Measurements from ENCODE around the gene ZNF672. TPM values are rescaled to one million over a fixed set of nuclear protein-coding genes. Genes with fewer than 3 reads are reported as not detected.
"Not testable (repeated sequence)": the region's sequence is repeated elsewhere in the genome, so short reads cannot be mapped to it uniquely, and the experiment has no call there.

ZNF672 gene
- total RNA-seq, 1 donor from 2014 or later, result 45.5 TPM

- ATAC-seq (peak; percentile 76), DNase-seq (peak; percentile 65)
- intact Hi-C loops (cut with micrococcal nuclease), result no loop called here
Measured at GRCh38 chr1:248872752-248873408, 34.9 kb downstream of the ZNF672 start.

- intact Hi-C loops (cut with micrococcal nuclease), result no loop called here
- peak; percentile 94 for DNase-seq
- ATAC-seq, result peak; percentile 95
Measured at GRCh38 chr1:248873409-248873992, 35.5 kb downstream of the ZNF672 start.

- DNase-seq (peak; percentile 74), ATAC-seq (peak; percentile 77)
- intact Hi-C loops (cut with micrococcal nuclease), result no loop called here
Measured at GRCh38 chr1:248873993-248874533, 36.0 kb downstream of the ZNF672 start.

DNA sequence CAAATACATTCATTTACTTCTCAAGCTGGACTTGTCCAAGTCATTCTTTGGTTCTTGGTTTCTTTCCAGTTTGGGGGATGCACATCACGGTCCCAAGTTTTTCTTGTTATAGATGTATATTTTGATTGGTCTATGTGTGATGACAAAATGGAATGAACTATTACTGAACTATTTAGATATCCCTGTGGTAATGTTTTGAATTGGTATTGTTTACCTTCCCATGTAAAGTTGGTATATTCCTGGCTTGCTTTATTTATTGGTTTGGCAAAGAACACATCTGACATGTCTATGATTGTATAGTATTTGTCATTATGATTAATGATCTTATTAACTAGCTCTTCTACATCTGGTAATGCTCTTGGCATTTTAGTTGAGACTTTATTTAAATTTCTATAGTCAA, 43.2 kb downstream of the ZNF672 start:
- intact Hi-C loops (cut with micrococcal nuclease), result no loop called here
- no peak for DNase-seq
- no peak for ATAC-seq

DNA sequence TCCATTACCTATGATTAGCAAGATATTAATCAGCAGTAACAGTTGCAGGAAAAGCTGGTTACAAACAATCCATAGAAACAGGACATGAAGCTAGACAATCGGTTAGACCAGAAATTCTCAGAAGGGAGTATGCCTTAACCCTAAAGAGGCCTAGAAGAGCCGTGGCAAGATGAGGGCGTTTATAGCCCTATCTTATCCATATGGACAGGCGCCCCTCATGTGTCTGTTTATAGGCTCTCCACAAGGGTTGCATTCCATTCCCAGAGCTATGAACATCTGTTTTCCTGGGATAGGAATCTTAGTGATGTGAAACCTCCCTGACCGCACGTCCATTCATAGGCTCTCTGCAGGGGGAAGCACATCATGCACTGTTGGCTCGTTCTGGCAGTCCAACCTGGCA, 44.4 kb downstream of the ZNF672 start:
- ATAC-seq; DNase-seq; intact Hi-C loops (cut with micrococcal nuclease): not testable (repeated sequence)

DNA sequence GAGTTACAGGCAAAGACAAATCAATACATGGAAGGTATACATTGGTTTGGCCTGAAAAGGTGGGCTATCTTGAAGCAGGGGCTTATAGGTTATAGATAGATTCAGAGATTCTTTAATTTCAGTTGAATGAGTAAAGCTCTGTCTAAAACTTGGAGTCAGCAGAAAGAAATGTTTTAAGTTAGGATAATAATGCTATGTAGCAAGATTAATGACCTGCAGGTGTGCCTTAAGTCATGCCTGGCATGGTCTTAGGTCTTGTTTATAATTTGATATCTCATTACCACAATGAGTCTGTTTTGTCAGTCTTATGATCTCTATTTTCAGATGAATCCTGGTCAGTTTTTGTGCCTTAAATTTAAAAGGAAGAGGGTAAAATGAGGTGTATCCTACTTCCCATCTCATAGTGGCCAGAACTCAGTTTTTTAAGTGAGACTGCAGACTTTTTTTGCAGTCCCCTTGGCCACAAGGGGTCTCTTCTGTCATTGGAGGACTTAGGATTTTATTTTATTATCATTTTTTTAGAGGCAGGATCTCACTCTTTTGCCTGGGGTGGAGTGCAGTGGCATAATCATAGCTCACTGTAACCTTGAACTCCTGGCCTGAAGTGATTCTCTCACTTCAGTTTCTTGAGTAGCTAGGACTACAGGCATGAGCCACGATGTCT, 46.7 kb downstream of the ZNF672 start:
- DNase-seq (no peak), ATAC-seq (no peak)
- intact Hi-C loops (cut with micrococcal nuclease), result no loop called here

DNA sequence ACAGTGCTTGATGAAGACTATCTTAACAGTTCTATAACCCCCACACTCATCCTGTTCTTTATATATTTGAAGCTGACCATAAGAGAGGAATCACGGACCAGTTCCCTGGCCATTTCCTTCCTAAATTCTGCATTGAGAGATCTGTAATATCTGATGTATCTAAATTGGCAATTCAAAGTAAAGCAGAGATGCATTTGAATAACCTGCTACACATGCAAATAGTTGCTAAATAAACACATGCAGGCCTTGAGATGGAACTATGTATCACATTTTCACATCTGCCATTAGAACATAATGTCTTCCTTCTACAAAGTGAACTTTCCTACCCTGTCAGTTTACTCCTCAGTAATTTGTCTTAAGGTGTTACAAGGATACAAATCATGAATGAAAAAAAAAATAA, 47.6 kb downstream of the ZNF672 start:
- intact Hi-C loops (cut with micrococcal nuclease), result no loop called here
- DNase-seq, result no peak
- ATAC-seq, result no peak

GRCh38 chr1:248886237-248886895, 48.3 kb downstream of the ZNF672 start:
- intact Hi-C loops (cut with micrococcal nuclease), result no loop called here
- DNase-seq (no peak), ATAC-seq (no peak)

DNA sequence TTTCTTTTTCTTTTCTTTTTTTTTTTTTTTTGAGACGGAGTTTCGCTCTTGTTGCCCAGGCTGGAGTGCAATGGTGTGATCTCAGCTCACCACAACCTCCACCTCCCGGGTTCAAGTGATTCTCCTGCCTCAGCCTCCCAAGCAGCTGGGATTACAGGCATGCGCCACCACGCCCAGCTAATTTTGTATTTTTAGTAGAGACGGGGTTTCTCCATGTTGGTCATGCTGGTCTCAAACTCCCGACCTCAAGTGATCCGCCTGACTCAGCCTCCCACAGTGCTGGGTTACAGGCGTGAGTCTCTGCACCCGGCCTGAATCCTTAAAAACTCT, 51.9 kb downstream of the ZNF672 start:
- intact Hi-C loops (cut with micrococcal nuclease); ATAC-seq; DNase-seq: not testable (repeated sequence)

DNA sequence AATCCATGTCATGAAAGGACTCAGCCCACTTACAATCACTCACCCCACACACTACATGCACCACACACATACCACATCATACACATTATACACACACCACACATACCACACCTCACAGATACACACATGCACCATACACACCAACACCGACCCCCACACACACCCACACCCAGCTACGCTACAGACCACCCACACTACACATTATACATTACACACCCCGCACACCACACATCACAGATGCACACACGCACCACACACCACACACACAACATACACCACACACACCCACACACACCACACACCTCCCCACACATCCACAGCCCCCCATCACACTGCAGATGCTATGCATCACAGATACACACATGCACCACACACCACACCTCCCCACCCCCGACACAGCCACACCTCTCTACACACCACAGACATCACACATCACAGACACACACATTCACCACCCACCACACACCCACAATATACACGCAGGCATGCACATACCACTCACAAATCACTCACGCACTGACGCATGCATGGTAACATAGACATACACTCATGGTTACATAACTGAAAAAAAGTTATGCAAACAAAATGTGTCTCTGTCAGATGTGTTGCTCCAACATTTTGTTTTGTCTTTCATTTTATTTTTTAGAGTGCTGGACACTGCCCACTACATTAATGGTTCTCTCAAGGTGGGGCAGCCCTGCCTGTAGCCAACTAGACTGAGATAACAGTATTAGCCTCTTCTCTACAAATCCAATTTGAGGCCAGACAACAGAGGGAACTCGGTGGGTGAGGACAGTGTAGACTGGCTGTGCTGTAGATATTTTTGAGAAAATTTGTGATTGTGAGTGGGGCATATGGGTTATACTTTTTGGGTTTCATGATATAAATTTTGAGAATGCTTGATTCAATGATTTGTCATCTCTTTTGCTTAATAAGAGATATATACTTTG, 52.8 kb downstream of the ZNF672 start:
- DNase-seq (no peak), ATAC-seq (no peak)
- intact Hi-C loops (cut with micrococcal nuclease), result no loop called here

GRCh38 chr1:248891758-248892157, 53.7 kb downstream of the ZNF672 start:
- ATAC-seq (no peak), DNase-seq (no peak)
- intact Hi-C loops (cut with micrococcal nuclease), result no loop called here

GRCh38 chr1:248892590-248892989, 54.6 kb downstream of the ZNF672 start:
- intact Hi-C loops (cut with micrococcal nuclease), result no loop called here
- ATAC-seq, result no peak
- no peak for DNase-seq

DNA sequence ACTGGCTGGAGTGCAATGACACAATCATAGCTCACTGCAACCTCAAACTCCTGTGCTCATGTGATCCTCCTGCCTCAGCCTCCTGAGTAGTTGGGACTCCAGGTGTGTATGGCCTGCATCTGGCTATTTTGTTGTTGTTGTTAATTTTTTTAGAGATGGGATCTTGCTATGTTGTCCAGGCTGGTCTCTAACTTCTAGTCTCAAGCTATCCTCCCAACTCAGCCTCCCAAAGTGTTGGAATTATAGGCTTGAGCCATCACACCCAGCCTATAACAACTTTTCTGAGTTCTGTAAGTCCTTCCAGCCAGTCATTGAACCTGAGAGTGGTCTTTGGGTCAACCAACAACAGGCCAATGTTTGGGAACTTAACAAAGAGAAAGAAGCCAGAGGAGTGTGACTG, 56.8 kb downstream of the ZNF672 start:
- ATAC-seq (no peak), DNase-seq (no peak)
- intact Hi-C loops (cut with micrococcal nuclease), result no loop called here

DNA sequence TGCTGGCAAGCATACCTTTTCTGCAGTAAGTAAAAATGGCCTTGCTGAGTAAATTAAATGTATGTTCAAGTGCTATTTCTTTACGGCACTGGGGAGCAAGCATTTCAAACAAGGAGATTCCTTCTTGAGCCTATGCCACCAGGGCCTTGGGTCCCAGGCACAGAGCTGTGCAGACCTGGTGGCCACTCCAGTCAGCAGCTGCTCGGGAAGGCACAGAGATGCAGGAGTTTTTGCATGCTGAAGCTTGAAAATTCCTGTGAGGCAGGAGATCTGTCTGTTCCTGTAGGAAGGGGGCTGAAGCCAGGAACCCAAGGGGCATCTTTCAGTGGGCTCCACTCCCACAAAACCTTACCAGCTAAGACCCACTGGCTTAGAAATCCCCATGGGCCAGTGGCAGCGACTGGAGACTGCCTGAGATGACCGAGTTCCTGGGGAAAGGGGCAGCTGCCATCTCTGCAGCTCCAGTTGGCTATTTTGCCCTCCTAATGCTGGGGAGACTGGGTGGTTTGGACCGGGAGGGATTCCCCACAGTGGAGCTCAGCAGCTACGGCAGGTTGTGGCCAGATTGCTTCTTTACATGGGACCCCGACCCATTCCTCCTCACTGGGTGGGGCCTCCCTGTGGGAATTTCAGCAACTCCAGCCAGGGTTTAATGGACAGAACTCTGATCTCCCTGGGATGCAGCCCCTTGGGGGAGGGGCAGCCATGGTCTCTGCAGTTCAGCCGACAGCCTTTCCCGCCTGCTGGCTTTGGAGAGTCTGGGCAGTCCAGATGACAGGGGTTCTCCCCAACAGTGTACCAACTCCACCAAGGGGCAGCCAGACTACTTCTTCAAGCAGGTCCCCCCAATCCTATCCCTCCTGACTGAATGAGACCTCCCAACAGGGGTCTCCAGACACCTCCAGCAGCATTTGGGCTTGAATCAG, 59.7 kb downstream of the ZNF672 start:
- ATAC-seq, result no peak
- intact Hi-C loops (cut with micrococcal nuclease), result no loop called here
- no peak for DNase-seq

All from left ventricle myocardium superior (tissue), 1 donor.